ENCODE measurements around the gene JPT1.
"Not testable (repeated sequence)": the region's sequence is repeated elsewhere in the genome, so short reads cannot be mapped to it uniquely, and the experiment has no call there.

GRCh38 chr17:75137762-75138161, 16.6 kb downstream of the JPT1 start:
- TF ChIP-seq, protein P1, sequence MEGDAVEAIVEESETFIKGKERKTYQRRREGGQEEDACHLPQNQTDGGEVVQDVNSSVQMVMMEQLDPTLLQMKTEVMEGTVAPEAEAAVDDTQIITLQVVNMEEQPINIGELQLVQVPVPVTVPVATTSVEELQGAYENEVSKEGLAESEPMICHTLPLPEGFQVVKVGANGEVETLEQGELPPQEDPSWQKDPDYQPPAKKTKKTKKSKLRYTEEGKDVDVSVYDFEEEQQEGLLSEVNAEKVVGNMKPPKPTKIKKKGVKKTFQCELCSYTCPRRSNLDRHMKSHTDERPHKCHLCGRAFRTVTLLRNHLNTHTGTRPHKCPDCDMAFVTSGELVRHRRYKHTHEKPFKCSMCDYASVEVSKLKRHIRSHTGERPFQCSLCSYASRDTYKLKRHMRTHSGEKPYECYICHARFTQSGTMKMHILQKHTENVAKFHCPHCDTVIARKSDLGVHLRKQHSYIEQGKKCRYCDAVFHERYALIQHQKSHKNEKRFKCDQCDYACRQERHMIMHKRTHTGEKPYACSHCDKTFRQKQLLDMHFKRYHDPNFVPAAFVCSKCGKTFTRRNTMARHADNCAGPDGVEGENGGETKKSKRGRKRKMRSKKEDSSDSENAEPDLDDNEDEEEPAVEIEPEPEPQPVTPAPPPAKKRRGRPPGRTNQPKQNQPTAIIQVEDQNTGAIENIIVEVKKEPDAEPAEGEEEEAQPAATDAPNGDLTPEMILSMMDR (IDR thresholded peaks at IDR 0.05; ENCODE audit: extremely low read depth in 1 of 2, insufficient read depth in 1 of 2, low read depth in 1 of 2, low read length in 2 of 2) = not testable (repeated sequence)
- TF ChIP-seq EZH2 (IDR thresholded peaks at IDR 0.05; ENCODE audit: borderline replicate concordance, low read depth, low read length, severe bottlenecking); POLR2A (IDR thresholded peaks at IDR 0.05; ENCODE audit: low read depth, low read length); POLR2AphosphoS5 (IDR thresholded peaks at IDR 0.05; ENCODE audit: insufficient read depth, low read depth, low read length): not testable (repeated sequence)
